ENCODE measurements around the gene CYP24A1.

- no peak for TF ChIP-seq EZH2 (IDR thresholded peaks at IDR 0.05; ENCODE audit: insufficient read depth, low read length)
- no peak for TF ChIP-seq CTCF (IDR thresholded peaks at IDR 0.05; ENCODE audit: insufficient read depth, low read depth, low read length)
Measured at GRCh38 chr20:54158856-54159418, 14.8 kb downstream of the CYP24A1 start.
